ENCODE results near the gene PSMD6. TPM values are rescaled to one million over a fixed set of nuclear protein-coding genes. Genes with fewer than 3 reads are reported as not detected.
A peak's percentile ranks its signal among the peaks of the same experiment; 100 is the strongest.

The PSMD6 gene
- total and polyA plus RNA-seq, 10 donors: 49.0 to 75.8 (median 59.6) TPM

DNA sequence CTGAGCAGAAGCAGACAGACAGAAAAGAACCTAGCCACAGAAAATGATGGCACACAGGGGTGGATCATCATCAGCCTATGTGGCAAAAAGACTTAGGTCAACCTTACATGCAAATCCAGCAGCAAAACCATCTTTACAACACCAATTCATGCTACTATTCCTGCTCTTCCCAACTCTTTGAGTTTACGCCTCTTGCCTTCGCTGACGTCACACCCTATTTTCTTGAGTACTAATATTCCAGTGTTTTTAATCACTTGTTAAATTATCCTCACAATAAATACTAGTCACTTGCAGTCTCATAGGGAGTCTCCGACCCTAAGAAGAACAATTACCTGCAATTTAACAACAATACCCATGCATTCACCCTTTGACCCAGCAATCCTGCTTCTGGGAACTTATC, 6.0 kb upstream of the PSMD6 start:
- TF ChIP-seq POLR2AphosphoS5 (IDR thresholded peaks at IDR 0.05): no peak
- no peak overlapping the region for H3K27ac ChIP-seq
- no peak for DNase-seq
- peaks cover 0 to 30% (median 6%) of the 10 kb centered on the region in 7 donors for H3K27me3 ChIP-seq (replicated peaks in 1 of 7)
- H3K36me3 ChIP-seq: no peaks in the 10 kb centered on the region
- peaks cover 0 to 13% (median 10%) of the 10 kb centered on the region in 6 donors for H3K4me1 ChIP-seq
- WGBS, 5 donors: 86 to 92% (median 88%) methylated on average over 4 of the region's 4 CpGs
- H3K9me3 ChIP-seq: peaks cover 0 to 6% (median 0%) of the 10 kb centered on the region in 8 donors
- no peak overlapping the region for H3K4me3 ChIP-seq
- intact Hi-C loops (cut with DNase I; ENCODE audit: low total_unique reads): no loop called here

DNA sequence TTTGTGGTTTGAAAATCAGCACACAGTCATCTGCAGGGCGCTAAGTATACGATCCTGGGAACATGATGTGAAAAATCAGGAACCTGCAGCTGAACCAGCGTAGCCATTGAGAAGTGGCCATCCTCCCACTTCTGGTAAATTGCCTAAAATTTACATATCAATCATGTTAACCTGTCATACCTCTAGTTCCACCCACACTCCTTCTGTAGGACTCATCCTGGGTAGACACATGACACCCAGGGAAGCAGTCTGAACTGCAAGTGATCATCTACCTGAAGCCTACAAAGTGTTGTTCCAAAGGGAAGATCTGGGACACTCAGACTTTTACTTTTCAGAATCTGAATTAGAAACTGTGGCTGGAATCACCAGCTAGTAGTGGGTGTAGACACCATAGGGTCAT, 5.5 kb upstream of the PSMD6 start:
- Histone ChIP-seq H3K36me3 (no peaks in the 10 kb centered on the region), H3K27ac (no peak overlapping the region), H3K4me3 (no peak overlapping the region), H3K9me3 (peaks cover 0 to under 1% (median 0%) of the 10 kb centered on the region in 8 donors), H3K4me1 (peaks cover 0 to 17% (median 14%) of the 10 kb centered on the region in 6 donors), H3K27me3 (replicated peaks in 1 of 7) (peaks cover 0 to 30% (median 6%) of the 10 kb centered on the region in 7 donors)
- DNase-seq: no peak
- intact Hi-C loops (cut with DNase I; ENCODE audit: low total_unique reads): no loop called here
- 27 to 51% (median 33%) methylated on average over 3 of the region's 3 CpGs for WGBS, 5 donors
- TF ChIP-seq, protein P1, sequence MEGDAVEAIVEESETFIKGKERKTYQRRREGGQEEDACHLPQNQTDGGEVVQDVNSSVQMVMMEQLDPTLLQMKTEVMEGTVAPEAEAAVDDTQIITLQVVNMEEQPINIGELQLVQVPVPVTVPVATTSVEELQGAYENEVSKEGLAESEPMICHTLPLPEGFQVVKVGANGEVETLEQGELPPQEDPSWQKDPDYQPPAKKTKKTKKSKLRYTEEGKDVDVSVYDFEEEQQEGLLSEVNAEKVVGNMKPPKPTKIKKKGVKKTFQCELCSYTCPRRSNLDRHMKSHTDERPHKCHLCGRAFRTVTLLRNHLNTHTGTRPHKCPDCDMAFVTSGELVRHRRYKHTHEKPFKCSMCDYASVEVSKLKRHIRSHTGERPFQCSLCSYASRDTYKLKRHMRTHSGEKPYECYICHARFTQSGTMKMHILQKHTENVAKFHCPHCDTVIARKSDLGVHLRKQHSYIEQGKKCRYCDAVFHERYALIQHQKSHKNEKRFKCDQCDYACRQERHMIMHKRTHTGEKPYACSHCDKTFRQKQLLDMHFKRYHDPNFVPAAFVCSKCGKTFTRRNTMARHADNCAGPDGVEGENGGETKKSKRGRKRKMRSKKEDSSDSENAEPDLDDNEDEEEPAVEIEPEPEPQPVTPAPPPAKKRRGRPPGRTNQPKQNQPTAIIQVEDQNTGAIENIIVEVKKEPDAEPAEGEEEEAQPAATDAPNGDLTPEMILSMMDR (IDR thresholded peaks at IDR 0.05 in 8 of 11, conservative IDR thresholded peaks at IDR 0.05 in 3 of 11): no peak

DNA sequence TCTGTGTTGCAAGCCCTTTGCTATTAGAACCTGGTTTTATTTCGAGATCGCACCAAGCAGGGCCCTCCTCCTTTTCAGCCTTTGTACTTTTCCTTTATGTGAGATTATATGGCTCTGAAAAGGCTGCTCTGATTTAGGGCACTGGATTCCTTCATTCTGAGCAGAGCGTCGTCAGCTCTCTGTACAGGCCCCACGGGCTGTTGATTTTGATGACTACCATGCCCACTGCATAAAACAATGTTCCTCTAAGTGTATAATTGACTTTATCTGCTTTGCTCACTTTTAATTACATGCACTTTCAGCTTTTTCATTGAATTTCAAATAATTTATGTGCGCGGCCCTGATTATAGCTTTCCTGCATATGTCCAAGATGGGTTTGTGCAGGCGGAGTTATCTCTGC, 4.4 kb upstream of the PSMD6 start:
- Histone ChIP-seq H3K36me3 (no peaks in the 10 kb centered on the region), H3K27me3 (replicated peaks in 1 of 7) (peaks cover 0 to 30% (median 6%) of the 10 kb centered on the region in 7 donors), H3K4me1 (peaks cover 0 to 24% (median 20%) of the 10 kb centered on the region in 6 donors), H3K27ac (no peak overlapping the region), H3K4me3 (no peak overlapping the region), H3K9me3 (no peaks in the 10 kb centered on the region)
- intact Hi-C loops (cut with DNase I; ENCODE audit: low total_unique reads): no loop called here
- 76 to 86% (median 82%) methylated on average over 8 of the region's 8 CpGs for WGBS, 5 donors
- no peak for DNase-seq
- no peak for TF ChIP-seq POLR2AphosphoS5 (IDR thresholded peaks at IDR 0.05)
- TF ChIP-seq POLR2A (IDR thresholded peaks at IDR 0.05): no peak

DNA sequence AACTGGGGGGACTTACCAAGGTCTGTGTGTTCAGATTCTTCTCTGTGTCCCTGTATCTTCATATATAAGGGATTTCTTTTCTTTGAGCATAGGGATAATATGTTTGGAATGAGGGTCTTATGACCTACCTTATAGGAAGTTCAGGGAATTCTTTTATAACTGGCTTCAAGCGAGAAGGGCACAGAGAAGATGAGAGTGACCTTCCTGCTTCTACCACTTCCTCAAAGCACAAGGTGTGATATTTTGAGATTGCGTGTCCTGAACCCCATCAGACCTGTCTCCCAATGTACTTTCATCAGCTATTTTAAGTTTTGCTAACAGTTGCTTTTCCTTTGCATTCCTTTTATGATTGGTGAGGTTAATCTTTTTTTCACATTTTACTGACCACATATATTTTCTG, 3.1 kb upstream of the PSMD6 start:
- no peak for DNase-seq
- no peak overlapping the region for H3K27ac ChIP-seq
- H3K4me3 ChIP-seq: no peak overlapping the region
- peaks cover 0 to 30% (median 6%) of the 10 kb centered on the region in 7 donors for H3K27me3 ChIP-seq (replicated peaks in 1 of 7)
- peaks cover 7 to 37% (median 33%) of the 10 kb centered on the region in 6 donors for H3K4me1 ChIP-seq
- intact Hi-C loops (cut with DNase I; ENCODE audit: low total_unique reads): no loop called here
- peaks cover 0 to 8% (median under 1%) of the 10 kb centered on the region in 6 donors for H3K36me3 ChIP-seq
- TF ChIP-seq, protein P1 (IDR thresholded peaks at IDR 0.05 in 8 of 11, conservative IDR thresholded peaks at IDR 0.05 in 3 of 11): no peak
- no peak for TF ChIP-seq POLR2A (IDR thresholded peaks at IDR 0.05)
- no peak for TF ChIP-seq POLR2AphosphoS5 (IDR thresholded peaks at IDR 0.05)
- H3K9me3 ChIP-seq: no peaks in the 10 kb centered on the region
- WGBS, 5 donors: 44 to 69% (median 57%) methylated on average over 2 of the region's 2 CpGs

DNA sequence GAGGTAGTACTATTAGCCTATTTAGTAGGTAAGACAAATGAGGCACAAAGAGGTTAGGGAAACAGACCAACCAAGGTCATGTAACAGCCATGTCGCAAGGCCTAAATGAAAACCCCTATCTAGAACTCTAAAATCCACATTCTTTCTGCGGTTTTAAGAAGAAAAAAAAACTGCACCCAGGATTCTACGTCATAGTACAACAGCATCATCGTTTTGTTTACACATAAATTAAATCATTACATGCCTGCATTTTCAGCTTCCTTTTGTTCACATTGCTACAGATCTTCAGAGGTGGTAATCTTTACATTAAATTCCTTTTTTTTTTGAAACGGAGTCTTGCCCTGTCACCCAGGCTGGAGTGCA, 548 bp upstream of the PSMD6 start:
- Histone ChIP-seq H3K27me3 (replicated peaks in 1 of 7) (peaks cover 0 to 19% (median 0%) of the 10 kb centered on the region in 7 donors), H3K9me3 (no peaks in the 10 kb centered on the region), H3K36me3 (peaks cover 0 to 33% (median 18%) of the 10 kb centered on the region in 6 donors), H3K27ac (peak overlapping the region; percentile 72 to 89 (median 86)), H3K4me1 (peaks cover 18 to 43% (median 36%) of the 10 kb centered on the region in 6 donors), H3K4me3 (peak overlapping the region in 6 of 8 donors; percentile 62 to 97 (median 84))
- 69 to 78% (median 72%) methylated on average over 5 of the region's 5 CpGs for WGBS, 5 donors
- no peak for TF ChIP-seq POLR2AphosphoS5 (IDR thresholded peaks at IDR 0.05)
- no peak for TF ChIP-seq POLR2A (IDR thresholded peaks at IDR 0.05)
- TF ChIP-seq, protein P1 (IDR thresholded peaks at IDR 0.05 in 8 of 11, conservative IDR thresholded peaks at IDR 0.05 in 3 of 11): no peak
- no peak for DNase-seq
- intact Hi-C loops (cut with DNase I; ENCODE audit: low total_unique reads): no loop called here

Measured in spleen (tissue), 11 donors.